Measurements from ENCODE around the gene EIPR1. TPM values are rescaled to one million over a fixed set of nuclear protein-coding genes. Genes with fewer than 3 reads are reported as not detected.

The EIPR1 gene
- total RNA-seq, 1 experiment from 2014 or later: 40.4 TPM

DNA sequence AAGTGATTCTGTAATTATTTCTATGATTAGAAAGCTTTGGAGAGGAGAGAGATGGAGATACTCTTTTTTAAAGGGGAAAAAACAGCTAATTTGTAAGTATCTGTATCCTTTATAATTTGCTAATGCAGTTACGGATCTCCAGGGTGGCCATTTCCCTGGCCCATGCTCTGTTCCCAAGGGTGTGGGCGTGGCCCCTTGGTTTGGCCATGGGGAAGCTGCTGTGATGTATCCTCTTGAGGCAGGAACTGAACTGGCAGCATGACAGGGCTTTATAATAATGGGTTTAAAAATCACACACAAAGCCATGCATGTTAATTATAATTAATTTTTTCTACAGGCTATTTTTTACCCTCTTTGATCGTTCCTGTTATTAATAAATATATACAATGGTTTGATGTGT lies 28.9 kb upstream of the EIPR1 start:
- Histone ChIP-seq H4K20me1 (ENCODE audit: insufficient read depth, low read depth, low read length) (no peaks in the 10 kb centered on the region), H3K27ac (ENCODE audit: low read length) (no peak overlapping the region), H3K4me3 (ENCODE audit: low read length) (no peak overlapping the region), H3K36me3 (ENCODE audit: insufficient read depth, low read length) (peaks cover 39% of the 10 kb centered on the region; the same call in 1 of the 2 replicates), H2AFZ (ENCODE audit: low read length) (no peak overlapping the region), H3K9me2 (replicated peaks; ENCODE audit: insufficient read depth, low read length) (no peaks in the 10 kb centered on the region), H3K4me1 (ENCODE audit: low read length) (peaks cover 13% of the 10 kb centered on the region), H3K79me2 (ENCODE audit: low read length) (peaks cover 78% of the 10 kb centered on the region), H3K4me2 (ENCODE audit: low read depth, low read length, poor library complexity, severe bottlenecking) (no peak overlapping the region), H3K9ac (ENCODE audit: low read length) (no peak overlapping the region), H3K27me3 (ENCODE audit: low read length) (no peaks in the 10 kb centered on the region), H3K9me3 (ENCODE audit: low read length) (no peaks in the 10 kb centered on the region)
- no peak for DNase-seq

DNA sequence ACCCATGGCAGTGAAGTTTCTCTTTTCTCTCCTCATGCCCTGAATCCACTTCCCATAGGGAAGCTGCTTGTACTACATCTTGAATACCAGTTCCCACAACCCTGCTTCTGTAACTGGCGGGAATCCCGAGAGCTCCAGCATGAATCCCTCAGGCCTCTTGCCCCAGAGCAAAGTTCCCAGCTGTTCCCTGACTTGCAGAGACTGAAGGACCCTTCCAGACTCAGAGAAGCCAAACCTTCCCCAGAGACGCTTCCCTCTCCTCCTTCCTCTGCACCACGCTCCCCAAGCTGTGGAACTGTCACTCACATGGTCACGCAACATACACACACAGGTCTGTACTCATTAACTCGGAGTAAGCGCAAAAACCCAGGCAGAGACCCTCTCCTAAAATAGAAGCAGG lies 28.3 kb upstream of the EIPR1 start:
- peaks cover 13% of the 10 kb centered on the region for H3K4me1 ChIP-seq (ENCODE audit: low read length)
- H3K9me2 ChIP-seq (replicated peaks; ENCODE audit: insufficient read depth, low read length): no peaks in the 10 kb centered on the region
- H2AFZ ChIP-seq (ENCODE audit: low read length): no peak overlapping the region
- H4K20me1 ChIP-seq (ENCODE audit: insufficient read depth, low read depth, low read length): no peaks in the 10 kb centered on the region
- H3K4me2 ChIP-seq (ENCODE audit: low read depth, low read length, poor library complexity, severe bottlenecking): no peak overlapping the region
- peaks cover 36% of the 10 kb centered on the region; the same call in 1 of the 2 replicates for H3K36me3 ChIP-seq (ENCODE audit: insufficient read depth, low read length)
- no peaks in the 10 kb centered on the region for H3K9me3 ChIP-seq (ENCODE audit: low read length)
- DNase-seq: no peak
- H3K79me2 ChIP-seq (ENCODE audit: low read length): peaks cover 74% of the 10 kb centered on the region
- no peak overlapping the region for H3K9ac ChIP-seq (ENCODE audit: low read length)
- H3K4me3 ChIP-seq (ENCODE audit: low read length): no peak overlapping the region
- no peak overlapping the region for H3K27ac ChIP-seq (ENCODE audit: low read length)
- no peaks in the 10 kb centered on the region for H3K27me3 ChIP-seq (ENCODE audit: low read length)

DNA sequence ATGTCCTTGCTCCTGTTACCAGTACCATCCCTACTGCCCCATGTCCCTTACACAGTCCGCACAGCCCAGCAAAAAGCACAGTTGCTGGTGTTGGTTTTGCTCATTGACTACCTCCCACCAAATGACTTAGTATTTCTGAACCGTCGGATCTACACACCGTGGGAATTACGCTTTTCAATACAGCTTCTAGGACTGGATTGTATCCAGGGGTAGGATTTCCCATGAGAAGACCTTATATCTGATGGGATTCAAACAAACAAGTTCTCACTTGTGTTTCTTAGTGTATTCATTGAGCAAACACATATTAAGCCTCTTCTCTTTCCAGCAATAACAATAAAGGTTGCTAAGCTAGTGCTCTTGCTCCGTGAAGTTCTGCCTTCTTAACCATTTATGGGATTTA lies 27.7 kb upstream of the EIPR1 start:
- H3K9me3 ChIP-seq (ENCODE audit: low read length): no peaks in the 10 kb centered on the region
- H3K27ac ChIP-seq (ENCODE audit: low read length): no peak overlapping the region
- no peaks in the 10 kb centered on the region for H4K20me1 ChIP-seq (ENCODE audit: insufficient read depth, low read depth, low read length)
- peaks cover 13% of the 10 kb centered on the region for H3K4me1 ChIP-seq (ENCODE audit: low read length)
- no peak overlapping the region for H3K9ac ChIP-seq (ENCODE audit: low read length)
- H2AFZ ChIP-seq (ENCODE audit: low read length): no peak overlapping the region
- no peaks in the 10 kb centered on the region for H3K27me3 ChIP-seq (ENCODE audit: low read length)
- H3K9me2 ChIP-seq (replicated peaks; ENCODE audit: insufficient read depth, low read length): no peaks in the 10 kb centered on the region
- peaks cover 36% of the 10 kb centered on the region; the same call in 1 of the 2 replicates for H3K36me3 ChIP-seq (ENCODE audit: insufficient read depth, low read length)
- DNase-seq: no peak
- H3K79me2 ChIP-seq (ENCODE audit: low read length): peaks cover 75% of the 10 kb centered on the region
- H3K4me2 ChIP-seq (ENCODE audit: low read depth, low read length, poor library complexity, severe bottlenecking): no peak overlapping the region
- H3K4me3 ChIP-seq (ENCODE audit: low read length): no peak overlapping the region

DNA sequence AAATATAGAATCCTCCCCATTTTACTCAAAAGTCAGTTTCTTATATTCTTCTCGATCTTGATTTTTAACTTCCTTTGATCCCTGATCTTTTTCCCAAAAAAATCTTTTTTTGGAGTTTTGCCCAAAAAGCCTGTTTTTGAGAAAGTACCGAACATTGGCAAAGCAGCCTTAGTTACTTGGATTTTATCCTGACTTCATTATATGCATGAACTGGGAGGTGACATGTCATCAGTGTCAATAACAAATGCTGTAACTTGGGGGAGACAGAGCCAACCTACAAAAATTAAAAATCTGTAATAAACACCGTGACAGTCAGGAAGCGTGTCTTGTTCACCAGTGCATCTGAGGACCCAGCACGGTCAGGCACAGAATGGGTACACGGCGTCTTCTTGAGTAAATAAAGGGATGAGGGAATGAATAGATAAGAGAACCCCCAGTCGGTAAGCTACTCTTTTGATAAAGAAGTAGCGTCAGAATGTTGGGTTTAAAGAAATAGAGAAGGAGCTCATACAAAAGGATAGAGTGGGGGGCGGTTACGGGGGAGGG lies 26.8 kb upstream of the EIPR1 start:
- H3K4me2 ChIP-seq (ENCODE audit: low read depth, low read length, poor library complexity, severe bottlenecking): no peak overlapping the region
- DNase-seq: no peak
- peaks cover 13% of the 10 kb centered on the region for H3K4me1 ChIP-seq (ENCODE audit: low read length)
- no peaks in the 10 kb centered on the region for H3K27me3 ChIP-seq (ENCODE audit: low read length)
- no peaks in the 10 kb centered on the region for H4K20me1 ChIP-seq (ENCODE audit: insufficient read depth, low read depth, low read length)
- H3K9me3 ChIP-seq (ENCODE audit: low read length): no peaks in the 10 kb centered on the region
- no peak overlapping the region for H3K4me3 ChIP-seq (ENCODE audit: low read length)
- no peaks in the 10 kb centered on the region for H3K9me2 ChIP-seq (replicated peaks; ENCODE audit: insufficient read depth, low read length)
- peaks cover 31% of the 10 kb centered on the region; the same call in 1 of the 2 replicates for H3K36me3 ChIP-seq (ENCODE audit: insufficient read depth, low read length)
- no peak overlapping the region for H3K9ac ChIP-seq (ENCODE audit: low read length)
- no peak overlapping the region for H3K27ac ChIP-seq (ENCODE audit: low read length)
- H3K79me2 ChIP-seq (ENCODE audit: low read length): peaks cover 68% of the 10 kb centered on the region
- H2AFZ ChIP-seq (ENCODE audit: low read length): no peak overlapping the region

DNA sequence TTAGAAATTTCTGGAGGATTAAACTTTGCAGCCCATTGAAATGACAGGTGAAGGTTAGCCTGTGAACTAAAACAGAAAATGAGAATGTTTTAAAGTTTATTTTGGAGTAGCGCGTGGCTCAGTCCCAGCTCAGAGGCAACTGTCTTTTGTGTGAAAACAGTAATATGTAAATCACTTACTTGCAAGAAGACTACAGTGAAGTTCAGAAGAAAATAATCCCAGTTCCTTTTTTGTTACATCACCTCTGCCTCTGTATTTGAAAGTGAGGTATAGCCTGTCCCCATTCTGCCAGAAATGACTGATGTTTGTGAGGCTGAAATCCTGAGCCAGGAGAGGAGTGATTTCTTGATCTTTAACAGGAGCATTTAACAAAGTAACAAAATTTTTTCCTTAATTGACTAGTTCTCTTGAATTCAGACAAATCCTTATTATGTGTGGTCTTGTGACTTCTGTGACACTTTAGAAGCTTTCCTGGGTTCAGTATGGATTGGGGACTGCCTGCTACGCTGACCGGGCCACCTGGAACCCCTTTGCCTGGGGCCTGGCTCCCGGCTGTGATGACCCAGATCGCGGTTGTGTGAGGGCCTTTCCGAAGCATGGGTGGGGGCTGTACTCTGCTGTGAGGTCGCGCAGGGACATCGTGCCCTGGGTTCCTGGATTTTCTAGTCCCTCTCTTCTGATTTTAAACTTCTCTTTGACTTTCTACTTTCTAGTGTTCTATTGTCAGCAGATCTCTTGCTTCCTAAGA lies 26.1 kb upstream of the EIPR1 start:
- no peak for DNase-seq
- no peak overlapping the region for H3K4me2 ChIP-seq (ENCODE audit: low read depth, low read length, poor library complexity, severe bottlenecking)
- peak overlapping the region; percentile 31; the same call in 1 of the 2 replicates for H3K27ac ChIP-seq (ENCODE audit: low read length)
- peaks cover 10% of the 10 kb centered on the region for H3K4me1 ChIP-seq (ENCODE audit: low read length)
- no peaks in the 10 kb centered on the region for H3K27me3 ChIP-seq (ENCODE audit: low read length)
- no peak overlapping the region for H3K4me3 ChIP-seq (ENCODE audit: low read length)
- peaks cover 31% of the 10 kb centered on the region; the same call in 1 of the 2 replicates for H3K36me3 ChIP-seq (ENCODE audit: insufficient read depth, low read length)
- no peak overlapping the region for H3K9ac ChIP-seq (ENCODE audit: low read length)
- peaks cover 69% of the 10 kb centered on the region for H3K79me2 ChIP-seq (ENCODE audit: low read length)
- no peaks in the 10 kb centered on the region for H3K9me3 ChIP-seq (ENCODE audit: low read length)
- H4K20me1 ChIP-seq (ENCODE audit: insufficient read depth, low read depth, low read length): peaks cover 4% of the 10 kb centered on the region; the same call in 1 of the 2 replicates
- no peak overlapping the region for H2AFZ ChIP-seq (ENCODE audit: low read length)
- H3K9me2 ChIP-seq (replicated peaks; ENCODE audit: insufficient read depth, low read length): no peaks in the 10 kb centered on the region

DNA sequence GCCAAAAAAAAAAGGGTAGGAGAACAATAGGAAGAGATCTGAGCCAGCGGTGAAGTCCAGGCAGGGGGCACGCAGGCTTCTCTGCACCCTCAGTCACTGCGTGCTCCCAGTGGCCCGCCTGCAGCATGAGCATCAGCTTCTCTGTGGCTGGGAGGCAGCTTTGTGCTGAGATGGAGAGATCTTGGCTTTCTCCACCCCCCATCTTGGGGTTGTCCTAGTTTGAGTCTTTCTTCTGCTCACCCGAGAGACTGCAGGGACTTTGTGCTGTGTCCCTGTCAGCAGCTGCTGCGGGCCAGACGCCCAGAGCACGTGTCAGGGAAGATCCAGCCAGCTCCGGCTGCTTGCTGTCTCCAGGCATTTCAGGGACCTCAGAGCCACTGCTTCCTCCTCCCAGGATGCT lies 22.2 kb upstream of the EIPR1 start:
- DNase-seq: no peak
- H3K36me3 ChIP-seq (ENCODE audit: insufficient read depth, low read length): peaks cover 47% of the 10 kb centered on the region
- no peak overlapping the region for H2AFZ ChIP-seq (ENCODE audit: low read length)
- no peaks in the 10 kb centered on the region for H3K9me3 ChIP-seq (ENCODE audit: low read length)
- peaks cover 6% of the 10 kb centered on the region; the same call in 1 of the 2 replicates for H4K20me1 ChIP-seq (ENCODE audit: insufficient read depth, low read depth, low read length)
- H3K27ac ChIP-seq (ENCODE audit: low read length): no peak overlapping the region
- H3K9me2 ChIP-seq (replicated peaks; ENCODE audit: insufficient read depth, low read length): no peaks in the 10 kb centered on the region
- H3K4me2 ChIP-seq (ENCODE audit: low read depth, low read length, poor library complexity, severe bottlenecking): no peak overlapping the region
- no peaks in the 10 kb centered on the region for H3K27me3 ChIP-seq (ENCODE audit: low read length)
- H3K4me1 ChIP-seq (ENCODE audit: low read length): peaks cover 10% of the 10 kb centered on the region
- H3K9ac ChIP-seq (ENCODE audit: low read length): no peak overlapping the region
- no peak overlapping the region for H3K4me3 ChIP-seq (ENCODE audit: low read length)
- H3K79me2 ChIP-seq (ENCODE audit: low read length): peaks cover 77% of the 10 kb centered on the region

DNA sequence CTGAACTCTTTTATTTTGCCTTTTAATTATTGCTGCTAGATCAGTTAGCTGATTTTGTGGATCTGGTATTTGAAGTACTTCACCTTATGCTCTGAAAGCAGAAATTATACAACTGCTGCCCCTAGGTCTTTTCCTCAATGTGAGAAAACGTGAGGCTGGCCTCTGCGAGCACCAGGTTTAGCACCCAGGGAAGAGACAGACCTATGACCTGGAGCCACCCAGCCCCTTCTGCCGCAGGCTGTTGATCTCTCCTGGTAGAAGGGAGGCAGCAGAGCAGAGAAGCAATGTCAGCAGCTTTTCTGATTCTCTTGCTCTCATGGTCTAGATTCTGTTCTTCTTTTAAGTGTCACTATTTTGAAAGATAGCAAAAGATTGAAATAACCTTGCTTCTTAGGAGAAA lies 21.8 kb upstream of the EIPR1 start:
- Histone ChIP-seq H3K27me3 (ENCODE audit: low read length) (no peaks in the 10 kb centered on the region), H3K4me3 (ENCODE audit: low read length) (no peak overlapping the region), H3K4me1 (ENCODE audit: low read length) (peaks cover 10% of the 10 kb centered on the region), H3K9me2 (replicated peaks; ENCODE audit: insufficient read depth, low read length) (no peaks in the 10 kb centered on the region), H3K27ac (ENCODE audit: low read length) (no peak overlapping the region), H3K9ac (ENCODE audit: low read length) (no peak overlapping the region), H4K20me1 (ENCODE audit: insufficient read depth, low read depth, low read length) (peaks cover 6% of the 10 kb centered on the region; the same call in 1 of the 2 replicates), H3K79me2 (ENCODE audit: low read length) (peaks cover 77% of the 10 kb centered on the region), H2AFZ (ENCODE audit: low read length) (no peak overlapping the region), H3K36me3 (ENCODE audit: insufficient read depth, low read length) (peaks cover 47% of the 10 kb centered on the region), H3K9me3 (ENCODE audit: low read length) (no peaks in the 10 kb centered on the region), H3K4me2 (ENCODE audit: low read depth, low read length, poor library complexity, severe bottlenecking) (no peak overlapping the region)
- no peak for DNase-seq

DNA sequence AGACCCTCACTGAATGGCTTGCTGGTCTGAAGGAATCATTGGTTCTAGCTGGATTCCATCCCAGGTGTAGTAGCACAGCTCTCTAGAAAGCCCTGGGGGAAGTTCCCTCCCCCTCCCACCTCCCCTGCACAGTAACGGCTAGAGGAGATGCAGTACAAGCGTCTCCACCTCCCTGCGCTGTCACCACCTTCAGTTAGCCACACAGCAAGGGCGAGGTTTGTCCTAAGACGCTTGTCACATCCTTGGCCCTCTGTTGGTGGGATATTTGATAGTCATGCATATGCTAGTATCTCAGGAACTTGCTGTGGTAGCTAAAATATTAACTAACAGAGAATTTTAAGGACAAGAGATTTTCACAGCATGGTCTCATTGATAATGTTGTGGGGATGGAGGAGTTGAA lies 21.2 kb upstream of the EIPR1 start:
- Histone ChIP-seq H3K9ac (ENCODE audit: low read length) (no peak overlapping the region), H3K9me3 (ENCODE audit: low read length) (no peaks in the 10 kb centered on the region), H3K36me3 (ENCODE audit: insufficient read depth, low read length) (peaks cover 45% of the 10 kb centered on the region), H3K4me2 (ENCODE audit: low read depth, low read length, poor library complexity, severe bottlenecking) (no peak overlapping the region), H3K27me3 (ENCODE audit: low read length) (no peaks in the 10 kb centered on the region), H3K4me1 (ENCODE audit: low read length) (peaks cover 10% of the 10 kb centered on the region), H3K4me3 (ENCODE audit: low read length) (no peak overlapping the region), H3K79me2 (ENCODE audit: low read length) (peaks cover 77% of the 10 kb centered on the region), H4K20me1 (ENCODE audit: insufficient read depth, low read depth, low read length) (peaks cover 6% of the 10 kb centered on the region; the same call in 1 of the 2 replicates), H2AFZ (ENCODE audit: low read length) (no peak overlapping the region), H3K27ac (ENCODE audit: low read length) (no peak overlapping the region), H3K9me2 (replicated peaks; ENCODE audit: insufficient read depth, low read length) (no peaks in the 10 kb centered on the region)
- no peak for DNase-seq
